OCI-LY7 (cell line): ENCODE data around the gene LPGAT1. TPM values are rescaled to one million over a fixed set of nuclear protein-coding genes. Genes with fewer than 3 reads are reported as not detected.

Experiments used
- BruUV-seq: library from RNA; stranded (reverse); fragments of 400-500 nt; replicated peaks from 2 replicates; lab custom pipeline; 2021; lab: Mats Ljungman, UMichigan
- CTCF ChIA-PET: fragments of 300-600 bp; sonication (Branson Sonifier 250); formaldehyde crosslinking; loops from one replicate; lab custom pipeline; 2022; ENCODE audit warnings: antibody characterized with exemption; ENCODE audit not compliant: unreplicated experiment; lab: Charles Lee
- POLR2A ChIA-PET: fragments of 300-600 bp; sonication (Branson Sonifier 250); formaldehyde crosslinking; loops from one replicate; lab custom pipeline; 2022; ENCODE audit warnings: antibody characterized with exemption; lab: Charles Lee
- DNase-seq: peaks from one replicate; pipeline ENCODE4 v3.0.0-alpha.2; 2015; ENCODE audit warnings: low spot score
- H2AFZ ChIP-seq: fragments of 200-600 bp; sonication (generic), shearing (Covaris generic); 2 replicates; pipeline ENCODE4 v1.6.1; 2014; ENCODE audit warnings: mild to moderate bottlenecking, antibody characterized with exemption, low read length, moderate library complexity
- H3K27ac ChIP-seq: fragments of 200-600 bp; sonication (generic); 2 replicates; pipeline ENCODE4 v1.5.1; 2014; ENCODE audit warnings: mixed run types, low read depth, mild to moderate bottlenecking, moderate library complexity, low read length, inconsistent platforms; ENCODE audit not compliant: poor library complexity, severe bottlenecking
- H3K36me3 ChIP-seq: fragments of 200-600 bp; sonication (generic); 2 replicates; pipeline ENCODE4 v1.6.1; 2014; ENCODE audit warnings: mild to moderate bottlenecking, antibody characterized with exemption, low read length, moderate library complexity, mixed read lengths; ENCODE audit not compliant: insufficient read depth
- H3K4me1 ChIP-seq: fragments of 200-600 bp; sonication (generic); 2 replicates; pipeline ENCODE4 v1.5.1; 2014; ENCODE audit warnings: mild to moderate bottlenecking, low read length; ENCODE audit not compliant: insufficient read depth, poor library complexity, severe bottlenecking
- H3K4me2 ChIP-seq: fragments of 200-600 bp; sonication (generic); 2 replicates; pipeline ENCODE4 v1.6.1; 2014; ENCODE audit warnings: mild to moderate bottlenecking, low read length
- H3K4me3 ChIP-seq: fragments of 200-600 bp; sonication (generic); 2 replicates; pipeline ENCODE4 v1.5.1; 2014; ENCODE audit warnings: mild to moderate bottlenecking, low read depth, low read length; ENCODE audit not compliant: poor library complexity, severe bottlenecking
- H3K79me2 ChIP-seq: fragments of 200-600 bp; sonication (generic); 2 replicates; pipeline ENCODE4 v1.6.1; 2016; ENCODE audit warnings: low read depth, mild to moderate bottlenecking, low read length, moderate library complexity, mixed read lengths; ENCODE audit not compliant: insufficient read depth
- H3K9me2 ChIP-seq: fragments of 200-600 bp; sonication (generic); 2 replicates; pipeline ENCODE4 v1.6.1; 2016; ENCODE audit warnings: mild to moderate bottlenecking, low read length, mixed read lengths; ENCODE audit not compliant: insufficient read depth
- H3K9me3 ChIP-seq: fragments of 200-600 bp; sonication (generic); 2 replicates; pipeline ENCODE4 v1.6.1; 2014; ENCODE audit warnings: mild to moderate bottlenecking, mixed run types, low read length, mixed read lengths
- H4K20me1 ChIP-seq: fragments of 200-600 bp; sonication (generic); 2 replicates; pipeline ENCODE4 v1.6.1; 2014; ENCODE audit warnings: mild to moderate bottlenecking, antibody characterized with exemption, low read length, moderate library complexity, mixed read lengths; ENCODE audit not compliant: insufficient read depth
- CTCF ChIP-seq: fragments of 200-600 bp; sonication (generic); conservative IDR thresholded peaks from 2 replicates; pipeline ENCODE4 v1.5.1; 2014; ENCODE audit warnings: mild to moderate bottlenecking, antibody characterized with exemption, low read length, moderate library complexity, mixed read lengths
- EZH2phosphoT487 ChIP-seq: fragments of 200-600 bp; sonication (generic); IDR thresholded peaks from 2 replicates; pipeline ENCODE4 v1.6.1; 2018; ENCODE audit warnings: low read depth, borderline replicate concordance, mild to moderate bottlenecking, mixed run types, antibody characterized with exemption, low read length, moderate library complexity, mixed read lengths
- intact Hi-C: fragments of 100-400 bp; cut with micrococcal nuclease; formaldehyde crosslinking; loops from one replicate; pipeline ENCODE4 v1.10.0; 2022; ENCODE audit not compliant: unreplicated experiment
- total RNA-seq, 2 experiments: library from RNA; depleted of rRNA in 1 of 2; stranded (reverse); fragments of >200 nt in 1 of 2; shearing (Covaris generic) in 1 of 2; gene quantifications; 2 replicates each; pipeline ENCODE4 v1.2.3, GENCODE V29; 2014 to 2022

Gene LPGAT1
- total RNA-seq, 2 experiments from 2014 or later, result 14.1 to 35.2 TPM

GRCh38 chr1:211832661-211833060 is 2.1 kb upstream of the LPGAT1 start:
- H3K9me2 ChIP-seq, result no peaks in the 10 kb centered on the region
- H3K79me2 ChIP-seq, result no peaks in the 10 kb centered on the region
- ChIA-PET CTCF (no interaction called here), POLR2A (interaction anchor here (0.5 kb wide), 1 partner anchor 207 kb away, joined by 4 read pairs; no protein-coding TSS in a partner anchor)
- BruUV-seq, result no TSS peak
- H4K20me1 ChIP-seq, result peaks cover 7% of the 10 kb centered on the region; the same call in 1 of the 2 replicates
- H3K4me3 ChIP-seq, result no peak overlapping the region
- no peaks in the 10 kb centered on the region for H3K9me3 ChIP-seq
- no peak for TF ChIP-seq CTCF
- TF ChIP-seq EZH2phosphoT487, result no peak
- H3K4me1 ChIP-seq, result peaks cover 32% of the 10 kb centered on the region
- no peak for DNase-seq
- no peak overlapping the region for H3K4me2 ChIP-seq
- no peak overlapping the region for H3K27ac ChIP-seq
- intact Hi-C loops, result loop anchor here (5.0 kb wide), 1 partner anchor 455 kb away; the partner anchor contains the start of gene PPP2R5A
- no peaks in the 10 kb centered on the region for H3K36me3 ChIP-seq
- no peak overlapping the region for H2AFZ ChIP-seq

- H3K27ac ChIP-seq, result no peak overlapping the region
- peaks cover 32% of the 10 kb centered on the region for H3K4me1 ChIP-seq
Observed at GRCh38 chr1:211831558-211832323, 1.2 kb upstream of the LPGAT1 start.

More at GRCh38 chr1:211831558-211832323, 1.2 kb upstream of the LPGAT1 start:
- TF ChIP-seq EZH2phosphoT487 (no peak), CTCF (no peak)
- peak; percentile 59 for DNase-seq
- ChIA-PET CTCF (no interaction called here), POLR2A (interaction anchor here (0.7 kb wide), 1 partner anchor 204 kb away, joined by 3 read pairs; the partner anchor contains the start of genes DTL and INTS7)
- intact Hi-C loops, result loop anchor here (2.0 to 5.0 kb wide), 2 partner anchors 203 to 456 kb away; partner anchors contain the start of genes DTL, INTS7 and PPP2R5A
- no peaks in the 10 kb centered on the region for H3K79me2 ChIP-seq
- H3K9me2 ChIP-seq, result no peaks in the 10 kb centered on the region
- no peak overlapping the region for H2AFZ ChIP-seq
- H4K20me1 ChIP-seq, result peaks cover 7% of the 10 kb centered on the region; the same call in 1 of the 2 replicates
- peak overlapping the region; percentile 88 for H3K4me2 ChIP-seq
- BruUV-seq, result no TSS peak
- no peak overlapping the region for H3K4me3 ChIP-seq
- H3K9me3 ChIP-seq, result no peaks in the 10 kb centered on the region
- H3K36me3 ChIP-seq, result no peaks in the 10 kb centered on the region
